K562 (cell line): ENCODE measurements around the gene ZNF563. TPM values are rescaled to one million over a fixed set of nuclear protein-coding genes. Genes with fewer than 3 reads are reported as not detected.

Experiments used
- ATAC-seq: fragments of 200-7000 bp; cut with Tn5 transposase; 3 replicates; pipeline ENCODE4 v1.9.1; 2020; ENCODE audit warnings: moderate library complexity
- BruUV-seq: library from RNA; stranded (reverse); fragments of 400-500 nt; replicated peaks from 2 replicates; lab custom pipeline; 2021; lab: Mats Ljungman, UMichigan
- CTCF ChIA-PET: fragments of 300-600 bp; formaldehyde crosslinking; extraction: SDS; loops from one replicate; lab custom pipeline; 2021; ENCODE audit warnings: low intra/inter-chr PET ratio; lab: Yijun Ruan, JAX
- POLR2A ChIA-PET: fragments of 300-600, 350-650 bp; sonication (Branson Sonifier 250); formaldehyde crosslinking; extraction: SDS; loops from one replicate; lab custom pipeline; 2021; ENCODE audit warnings: antibody characterized with exemption, inconsistent platforms; lab: Yijun Ruan, JAX
- DNase-seq, 4 experiments: peaks; one replicate each; pipeline versions ENCODE4 v3.0.0 to v3.0.0-alpha.2; 2011 to 2018; ENCODE audit warnings: low spot score in 3 of 4, mixed read lengths in 3 of 4; ENCODE audit errors: extremely low read depth in 1 of 4
- FAIRE-seq: peaks from 2 replicates; lab custom pipeline; 2011; peaks lifted over from hg19 to GRCh38; lab: Jason Lieb, UNC
- H2AFZ ChIP-seq: 2 replicates; pipeline ENCODE4 v1.6.0; 2011; ENCODE audit warnings: low read depth, low read length, control low read depth, inconsistent platforms
- H3K27ac ChIP-seq: fragments of 200-600 bp; 3 replicates; pipeline ENCODE4 v1.8.0; 2011; ENCODE audit warnings: low read depth, mild to moderate bottlenecking, control low read depth, inconsistent platforms, low read length, moderate library complexity, mixed read lengths; ENCODE audit errors: extremely low read depth
- H3K27me3 ChIP-seq, 2 experiments: fragments of 300-600 bp in 1 of 2; 2 replicates in 1 of 2; 3 replicates in 1 of 2; pipeline versions ENCODE4 v1.6.0 to v1.8.0; 2011; ENCODE audit warnings: inconsistent platforms in 2 of 2, low read length in 2 of 2, mild to moderate bottlenecking in 1 of 2, mixed read lengths in 1 of 2, moderate library complexity in 1 of 2; ENCODE audit not compliant: control insufficient read depth in 2 of 2, insufficient read depth in 2 of 2
- H3K36me3 ChIP-seq: fragments of 300-600 bp; 3 replicates; pipeline ENCODE4 v1.8.0; 2011; ENCODE audit warnings: mild to moderate bottlenecking, low read length, inconsistent platforms; ENCODE audit not compliant: control insufficient read depth, insufficient read depth
- H3K4me1 ChIP-seq, 2 experiments: fragments of 200-600 bp in 1 of 2; replicated peaks in 1 of 2; 2 replicates in 1 of 2; 3 replicates in 1 of 2; pipeline versions ENCODE4 v1.5.1 to v1.8.0; 2011; ENCODE audit warnings: inconsistent platforms in 2 of 2, low read length in 2 of 2, mild to moderate bottlenecking in 1 of 2, mixed read lengths in 1 of 2, moderate library complexity in 1 of 2; ENCODE audit not compliant: control insufficient read depth in 2 of 2, insufficient read depth in 2 of 2
- H3K4me2 ChIP-seq: 2 replicates; pipeline ENCODE4 v1.6.1; 2011; ENCODE audit warnings: low read length, control low read depth, inconsistent platforms, mixed read lengths; ENCODE audit not compliant: insufficient read depth
- H3K4me3 ChIP-seq: fragments of 200-600 bp; sonication (generic), shearing (Covaris generic); 2 replicates; pipeline ENCODE4 v1.5.1; 2016; ENCODE audit warnings: control low read depth, inconsistent platforms
- H3K79me2 ChIP-seq: fragments of 200-600 bp; 3 replicates; pipeline ENCODE4 v1.8.0; 2011; ENCODE audit warnings: low read length, inconsistent platforms; ENCODE audit not compliant: control insufficient read depth, insufficient read depth
- H3K9ac ChIP-seq, 2 experiments: 2 replicates each; pipeline versions ENCODE4 v1.6.0 to v1.6.1; 2011; ENCODE audit warnings: low read depth in 2 of 2, low read length in 2 of 2, control low read depth in 1 of 2, inconsistent platforms in 1 of 2, mild to moderate bottlenecking in 1 of 2, mixed read lengths in 1 of 2; ENCODE audit not compliant: insufficient read depth in 1 of 2
- H3K9me1 ChIP-seq: one replicate; pipeline ENCODE4 v1.6.0; 2011; ENCODE audit warnings: inconsistent platforms, mild to moderate bottlenecking, low read length, moderate library complexity; ENCODE audit not compliant: control insufficient read depth, insufficient read depth
- H3K9me3 ChIP-seq: replicated peaks from 2 replicates; pipeline ENCODE4 v1.5.1; 2011; ENCODE audit warnings: low read depth, low read length, inconsistent platforms; ENCODE audit not compliant: control insufficient read depth, insufficient read depth
- H4K20me1 ChIP-seq: replicated peaks from 2 replicates; pipeline ENCODE4 v1.6.1; 2011; ENCODE audit warnings: low read length, inconsistent platforms, mixed read lengths; ENCODE audit not compliant: control insufficient read depth, insufficient read depth
- BDP1 ChIP-seq: IDR thresholded peaks from 3 replicates; pipeline ENCODE4 v1.6.1; 2011; ENCODE audit not compliant: insufficient read length, insufficient read depth
- EP300 ChIP-seq: IDR thresholded peaks from 2 replicates; pipeline ENCODE4 v1.6.1; 2012; ENCODE audit warnings: low read length, improper control_type of control experiment
- FUS ChIP-seq: fragments of 200-400 bp; formaldehyde crosslinking; optimal IDR thresholded peaks from 2 replicates; pipeline ENCODE3; 2017; ENCODE audit warnings: low read depth, low read length
- GABPA ChIP-seq: fragments of 200-800 bp; sonication (Bioruptor generic); conservative IDR thresholded peaks from 2 replicates; pipeline ENCODE4 v1.6.1; 2016; ENCODE audit warnings: low read depth, missing genetic modification characterization, missing compliant biosample characterization
- GTF2E2 ChIP-seq: fragments of 200-800 bp; sonication (Bioruptor generic); IDR thresholded peaks from 2 replicates; pipeline ENCODE4 v1.6.1; 2016; ENCODE audit warnings: missing genetic modification characterization, missing compliant biosample characterization
- MIER1 ChIP-seq: fragments of 450-650 bp; IDR thresholded peaks from 2 replicates; pipeline ENCODE4 v1.6.1; 2016; ENCODE audit warnings: antibody characterized with exemption, mild to moderate bottlenecking, low read depth
- NONO ChIP-seq, 2 experiments: fragments of 200-400 bp in 1 of 2; fragments of 450-650 bp in 1 of 2; formaldehyde crosslinking in 1 of 2; IDR thresholded peaks; 2 replicates each; pipeline ENCODE4 v1.6.1; 2017; ENCODE audit warnings: low read depth in 2 of 2, mild to moderate bottlenecking in 2 of 2, moderate library complexity in 2 of 2, low read length in 1 of 2
- SRSF1 ChIP-seq: fragments of 200-400 bp; formaldehyde crosslinking; IDR thresholded peaks from 2 replicates; pipeline ENCODE4 v1.6.1; 2017; ENCODE audit warnings: mild to moderate bottlenecking, low read depth, low read length, moderate library complexity
- TAF1 ChIP-seq: IDR thresholded peaks from 2 replicates; pipeline ENCODE4 v1.6.1; 2011; ENCODE audit warnings: mild to moderate bottlenecking, low read length, moderate library complexity; ENCODE audit not compliant: insufficient read depth, control insufficient read depth, severe bottlenecking; ENCODE audit errors: extremely low read depth
- ZBTB43 ChIP-seq: sonication (generic); formaldehyde crosslinking; IDR thresholded peaks from 2 replicates; pipeline ENCODE4 v1.8.0; 2023; ENCODE audit warnings: mild to moderate bottlenecking, missing genetic modification reagents
- ZNF263 ChIP-seq: sonication (generic); formaldehyde crosslinking; IDR thresholded peaks from 2 replicates; pipeline ENCODE4 v1.8.0; 2022; ENCODE audit warnings: mild to moderate bottlenecking, missing genetic modification reagents, borderline replicate concordance
- ZNF444 ChIP-seq: fragments of 250-450 bp; sonication (Bioruptor Pico); IDR thresholded peaks from 2 replicates; pipeline ENCODE4 v1.4.0; 2020; ENCODE audit warnings: mild to moderate bottlenecking, moderate library complexity
- ZNF717 ChIP-seq: fragments of 250-450 bp; sonication (Bioruptor Pico); IDR thresholded peaks from 2 replicates; pipeline ENCODE4 v1.5.0; 2021
- WGBS: fragments of 100-300 bp; shearing (Covaris generic); methylation state at CpG from one replicate; pipeline ENCODE4 v1.1.6; 2016; ENCODE audit warnings: low coverage, mixed read lengths; ENCODE audit not compliant: insufficient coverage; ENCODE audit errors: missing lambda C conversion rate; 5-methylcytosine and 5-hydroxymethylcytosine counted together
- in situ Hi-C: fragments of 300-500 bp; cut with MboI; formaldehyde crosslinking; loops from 4 replicates; pipeline ENCODE4 v1.15.0; 2018; ENCODE audit warnings: inconsistent platforms, mixed read lengths
- intact Hi-C: fragments of 100-400 bp; cut with micrococcal nuclease; formaldehyde crosslinking; loops from 2 replicates; pipeline ENCODE4 v1.14.2; 2022
- polyA plus RNA-seq, 8 experiments: library from polyadenylated mRNA; depleted of rRNA in 4 of 8; stranded (reverse) in 5 of 8; unstranded in 3 of 8; fragments of >200 nt; fragmentation: Nextera tagmentation in 2 of 8; fragmentation: Illumina TruSeq in 1 of 8; extraction: Ambion mirVana in 2 of 8; extraction: Trizol in 1 of 8; gene quantifications; 2 replicates each; pipeline versions ENCODE4 v1.2.1 to v1.2.3, GENCODE V29; 2011 to 2014; ENCODE audit warnings: inconsistent platforms in 1 of 8, missing spikeins in 1 of 8
- total RNA-seq, 7 experiments: library from RNA; depleted of rRNA in 6 of 7; stranded (reverse); fragments of >200 nt in 6 of 7; fragmentation: Illumina TruSeq in 2 of 7; extraction: Trizol in 2 of 7; gene quantifications; 2 replicates each; pipeline versions ENCODE4 v1.2.1 to v1.2.3, GENCODE V29; 2011 to 2021; ENCODE audit warnings: low replicate concordance in 1 of 7

The ZNF563 gene
- total and polyA plus RNA-seq, 9 of the 15 experiments (the other 6 are each of a cell fraction or from before 2014, with no cell fraction given) = 0.37 to 2.9 (median 0.74) TPM

DNA sequence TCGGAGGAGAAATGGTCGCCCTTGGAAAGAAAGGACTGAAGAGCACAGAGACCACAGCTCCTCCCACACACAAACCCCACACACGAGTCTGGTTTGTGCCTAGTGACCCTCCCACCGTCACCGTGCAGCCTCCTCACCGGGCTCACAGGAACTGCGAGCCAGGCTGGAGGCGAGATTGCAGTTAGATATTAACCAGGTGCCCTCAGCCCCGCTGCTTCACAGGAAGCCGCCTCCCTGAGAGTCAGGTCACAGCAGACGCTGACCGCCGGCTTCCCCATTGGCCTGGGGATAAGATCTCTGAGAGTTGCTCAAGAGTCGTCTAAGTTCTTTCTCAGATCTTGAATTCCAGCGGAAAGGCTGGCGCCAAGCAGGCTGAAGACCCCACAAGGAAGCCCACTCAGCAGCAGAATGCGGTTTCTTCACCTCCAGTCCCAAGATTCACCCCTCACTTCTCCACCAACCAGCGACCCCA, 39.6 kb downstream of the ZNF563 start (continued):
- TF ChIP-seq TAF1 (peak; percentile 37), GTF2E2 (no peak), GABPA (tag) (0 out of 2 replicates have a peak, but pooled peaks have one; percentile 46), MIER1 (no peak), ZNF444 (CRISPR knock-in tag) (no peak), BDP1 (no peak), ZBTB43 (CRISPR knock-in tag) (no peak), ZNF263 (CRISPR knock-in tag) (peak; percentile 42; the same call in 1 of the 2 replicates), NONO (IDR thresholded peaks at IDR 0.05; ENCODE audit: low read depth in 2 of 2, low read length in 1 of 2) (no peak), EP300 (peak; percentile 47)

- in situ Hi-C loops = no loop called here
- intact Hi-C loops = no loop called here
- no peak for TF ChIP-seq ZNF717 (CRISPR knock-in tag)
- TF ChIP-seq SRSF1 = no peak
- TF ChIP-seq FUS = no peak
These were observed 43.7 kb downstream of the ZNF563 start for GRCh38 chr19:12289790-12290065.

More at GRCh38 chr19:12289790-12290065, 43.7 kb downstream of the ZNF563 start:
- Histone ChIP-seq H3K36me3 (peaks cover 6% of the 10 kb centered on the region; the same call in 1 of the 3 replicates), H3K9me3 (no peaks in the 10 kb centered on the region), H2AFZ (no peak overlapping the region), H3K4me2 (no peak overlapping the region), H3K4me3 (no peak overlapping the region), H3K9me1 (no peaks in the 10 kb centered on the region), H3K79me2 (peaks cover 15% of the 10 kb centered on the region), H3K27ac (no peak overlapping the region), H3K4me1 (peaks cover 5 to 10% of the 10 kb centered on the region in 2 experiments), H3K9ac (no peak overlapping the region), H4K20me1 (no peaks in the 10 kb centered on the region), H3K27me3 (no peaks in the 10 kb centered on the region)
- BruUV-seq = no TSS peak
- ChIA-PET CTCF (no interaction called here), POLR2A (interaction anchor here (0.6 to 1.1 kb wide), 2 partner anchors 23 to 111 kb away, joined by 3 to 5 read pairs; partner anchors contain the start of gene ZNF799)
- 70% methylated on average over 7 of the region's 7 CpGs for WGBS
- ATAC-seq = no peak
- no peak for FAIRE-seq
- DNase-seq = no peak
